C1 segment of cervical spinal cord (tissue), 14 donors: ENCODE data around the gene DLL4.

Experiments used
- DNase-seq, 14 donors: peaks; one replicate each; lab custom pipeline; 2025; lab: John Stamatoyannopoulos, UW

DLL4 gene

GRCh38 chr15:40906091-40906990, 22.8 kb upstream of the DLL4 start:
- DNase-seq = peak in 12 of 14 donors; percentile 11 to 90 (median 61)

- DNase-seq = peak in 11 of 14 donors; percentile 18 to 71 (median 39)
Observed at GRCh38 chr15:40906991-40907802, 21.9 kb upstream of the DLL4 start.

- no peak for DNase-seq
Observed at GRCh38 chr15:40908095-40908494, 21.0 kb upstream of the DLL4 start.

GRCh38 chr15:40909662-40910630, 19.2 kb upstream of the DLL4 start:
- peak in 4 of 14 donors; percentile 11 to 71 (median 16) for DNase-seq

- DNase-seq = no peak
Observed at GRCh38 chr15:40911141-40911540, 18.0 kb upstream of the DLL4 start.

GRCh38 chr15:40911693-40912092, 17.4 kb upstream of the DLL4 start:
- DNase-seq = no peak

GRCh38 chr15:40912478-40912877, 16.7 kb upstream of the DLL4 start:
- no peak for DNase-seq

GRCh38 chr15:40914013-40914412, 15.1 kb upstream of the DLL4 start:
- DNase-seq = no peak

- DNase-seq = no peak
Observed at GRCh38 chr15:40914486-40914885, 14.7 kb upstream of the DLL4 start.

GRCh38 chr15:40915116-40915661, 14.0 kb upstream of the DLL4 start:
- DNase-seq = no peak

GRCh38 chr15:40915679-40916078, 13.5 kb upstream of the DLL4 start:
- no peak for DNase-seq

GRCh38 chr15:40917585-40917984, 11.6 kb upstream of the DLL4 start:
- no peak for DNase-seq

- DNase-seq = no peak
Observed at GRCh38 chr15:40918146-40918798, 10.9 kb upstream of the DLL4 start.

- no peak for DNase-seq
Observed at GRCh38 chr15:40918799-40919392, 10.2 kb upstream of the DLL4 start.

- no peak for DNase-seq
Observed at GRCh38 chr15:40921949-40922607, 7.1 kb upstream of the DLL4 start.

- no peak for DNase-seq
Observed at GRCh38 chr15:40922608-40923005, 6.5 kb upstream of the DLL4 start.

- no peak for DNase-seq
Observed at GRCh38 chr15:40923551-40923950, 5.6 kb upstream of the DLL4 start.

GRCh38 chr15:40925495-40925862, 3.7 kb upstream of the DLL4 start:
- no peak for DNase-seq

GRCh38 chr15:40925863-40926658, 3.1 kb upstream of the DLL4 start:
- DNase-seq = peak in 5 of 14 donors; percentile 10 to 35 (median 29)
